Stimulated activated CD8-positive, alpha-beta memory T cell treated with anti-CD3 and anti-CD28 coated beads, Interleukin-15, amount 100 ng/mL, for 48 hours (primary cell): ENCODE results near the gene RNF223.

ENCODE experiments used
- DNase-seq, 2 donors: peaks; one replicate each; pipeline ENCODE4 v3.0.0-alpha.2; 2020; ENCODE audit warnings: low read depth in 2 of 2

The RNF223 gene

GRCh38 chr1:1073743-1074587, at the start of gene RNF223:
TSS of gene RNF223 (minus strand) at chr1:1074306. CDS start at chr1:1072566, 1,740 bp downstream.
- DNase-seq = no peak

- DNase-seq = no peak
Measured at GRCh38 chr1:1122981-1123480, 48.9 kb upstream of the RNF223 start.

GRCh38 chr1:1122078-1122811, 48.1 kb upstream of the RNF223 start:
- peak; percentile 70 to 71 for DNase-seq

- no peak for DNase-seq
Measured at GRCh38 chr1:1121611-1122077, 47.5 kb upstream of the RNF223 start.

GRCh38 chr1:1120866-1121591, 46.9 kb upstream of the RNF223 start:
- no peak for DNase-seq

- no peak for DNase-seq
Measured at GRCh38 chr1:1120096-1120495, 46.0 kb upstream of the RNF223 start.

GRCh38 chr1:1119272-1119890, 45.3 kb upstream of the RNF223 start:
- no peak for DNase-seq

GRCh38 chr1:1118876-1119220, 44.7 kb upstream of the RNF223 start:
- DNase-seq = no peak

GRCh38 chr1:1118011-1118875, 44.1 kb upstream of the RNF223 start:
- no peak for DNase-seq

- no peak for DNase-seq
Measured at GRCh38 chr1:1117469-1117831, 43.3 kb upstream of the RNF223 start.

GRCh38 chr1:1116701-1117468, 42.8 kb upstream of the RNF223 start:
- DNase-seq = peak in 1 of 2 donors; percentile 31

GRCh38 chr1:1115786-1116700, 41.9 kb upstream of the RNF223 start, which contains the start of gene C1orf159:
TSS of gene C1orf159 (minus strand) at chr1:1116089. CDS start at chr1:1091543, 24,546 bp downstream.
- DNase-seq = peak; percentile 98 to 99

- DNase-seq = no peak
Measured at GRCh38 chr1:1115136-1115785, 41.2 kb upstream of the RNF223 start.

- DNase-seq = no peak
Measured at GRCh38 chr1:1114431-1114830, 40.3 kb upstream of the RNF223 start.

- DNase-seq = no peak
Measured at GRCh38 chr1:1112237-1112985, 38.3 kb upstream of the RNF223 start.

GRCh38 chr1:1111516-1112236, 37.6 kb upstream of the RNF223 start:
- DNase-seq = no peak

- no peak for DNase-seq
Measured at GRCh38 chr1:1110561-1110971, 36.5 kb upstream of the RNF223 start.
